Measurements from ENCODE around the gene UCK1.

UCK1 gene

DNA sequence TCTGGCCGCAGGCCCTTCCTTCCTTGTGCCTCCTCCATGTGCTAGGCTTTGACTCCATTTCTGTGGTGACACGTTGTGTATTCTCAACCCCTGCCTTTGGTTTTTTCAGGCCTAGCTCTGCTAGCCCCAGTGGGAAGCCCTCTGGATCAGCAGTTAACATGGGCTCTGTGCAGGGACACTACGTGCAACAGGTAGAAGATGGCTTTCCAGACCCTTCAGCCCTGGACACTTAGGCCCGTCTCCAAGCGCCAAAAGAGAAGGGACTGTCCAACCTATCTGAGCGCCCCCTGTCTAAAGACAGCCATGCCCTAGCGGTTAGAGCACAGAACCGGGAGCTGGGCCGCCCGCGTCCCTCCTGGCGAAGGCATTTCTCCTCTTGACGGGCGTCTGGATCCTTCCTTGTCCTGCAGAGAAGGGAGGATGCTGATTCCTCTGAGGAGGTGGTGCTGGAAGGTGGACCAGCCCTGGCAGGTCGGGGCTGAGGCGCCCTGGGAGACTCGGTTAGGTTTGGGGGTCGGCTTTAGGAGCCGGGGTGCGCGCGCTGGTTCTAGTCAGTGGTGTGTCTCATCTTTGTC, 36.7 kb downstream of the UCK1 start:
- no peak for DNase-seq

DNA sequence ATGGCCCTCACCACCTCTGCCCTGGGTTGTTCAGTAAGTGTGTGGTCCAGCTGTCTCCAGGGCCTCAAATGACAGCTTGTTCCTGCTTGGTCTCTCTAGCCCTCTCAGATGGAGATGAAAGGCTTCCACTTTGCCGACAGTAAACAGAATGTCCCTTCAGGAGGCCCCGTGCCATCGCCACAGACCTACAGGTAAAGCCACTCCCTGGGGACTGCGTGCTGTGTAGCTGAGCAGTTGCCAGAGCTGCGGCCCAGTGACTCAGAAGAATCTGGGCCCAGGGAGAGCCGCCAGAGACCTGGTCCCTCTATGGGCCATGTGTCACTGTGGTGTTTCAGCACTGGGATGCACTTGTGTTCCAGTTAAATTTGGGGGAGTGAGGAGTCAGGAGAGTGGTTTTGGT, 39.0 kb downstream of the UCK1 start:
- DNase-seq: no peak

DNA sequence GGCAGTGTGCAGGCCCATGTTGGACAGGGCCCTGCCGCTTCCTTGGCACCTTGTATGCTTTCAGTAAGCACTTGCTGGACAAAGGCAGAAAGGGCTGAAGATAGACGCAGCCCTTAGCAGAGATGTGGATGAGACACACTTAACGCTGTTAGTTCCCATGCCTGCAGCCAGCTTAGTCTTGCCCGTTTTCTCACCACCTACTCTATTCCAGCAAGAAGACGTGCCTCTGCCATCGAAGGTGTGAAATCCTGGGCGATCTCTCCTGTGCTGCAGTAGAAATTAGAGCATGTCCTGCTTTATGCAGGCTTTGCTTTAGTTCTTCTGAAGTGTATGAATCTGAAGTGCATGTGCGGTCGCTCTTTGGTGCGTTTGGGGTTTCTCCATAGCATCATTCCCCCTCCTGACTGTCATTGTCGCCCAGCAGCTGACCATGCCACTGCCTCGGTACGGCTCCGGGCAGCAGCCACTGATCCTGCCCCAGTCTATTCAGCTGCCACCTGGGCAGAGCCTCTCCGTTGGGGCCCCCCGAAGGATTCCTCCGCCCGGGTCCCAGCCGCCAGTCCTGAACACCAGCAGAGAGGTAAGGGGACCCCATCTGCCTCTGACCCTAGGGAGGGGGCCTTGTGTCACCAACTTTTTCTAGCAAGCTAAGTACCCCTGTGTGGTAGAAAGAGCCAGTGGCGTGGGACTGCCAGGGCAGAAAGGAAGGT, 39.9 kb downstream of the UCK1 start:
- DNase-seq: no peak

DNA sequence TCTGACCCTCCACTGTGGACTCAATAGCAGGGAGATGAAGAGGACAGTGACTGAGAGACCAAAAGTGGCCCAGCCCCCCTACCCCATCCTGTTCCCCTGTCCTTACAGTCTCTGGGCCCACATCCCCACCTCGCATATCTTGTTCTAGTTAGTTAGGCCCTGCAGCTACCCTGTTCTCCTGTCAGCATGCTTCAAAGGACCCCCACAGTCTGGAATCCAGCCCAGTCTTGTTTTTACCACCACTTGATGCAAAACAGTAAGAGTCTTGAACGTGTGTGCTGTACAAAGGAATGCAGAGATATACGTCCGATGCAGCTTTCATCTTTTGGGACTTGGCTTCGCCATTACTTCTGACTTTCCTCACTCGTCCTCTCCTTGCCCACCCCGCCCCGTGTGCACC, 40.5 kb downstream of the UCK1 start:
- DNase-seq: no peak

DNA sequence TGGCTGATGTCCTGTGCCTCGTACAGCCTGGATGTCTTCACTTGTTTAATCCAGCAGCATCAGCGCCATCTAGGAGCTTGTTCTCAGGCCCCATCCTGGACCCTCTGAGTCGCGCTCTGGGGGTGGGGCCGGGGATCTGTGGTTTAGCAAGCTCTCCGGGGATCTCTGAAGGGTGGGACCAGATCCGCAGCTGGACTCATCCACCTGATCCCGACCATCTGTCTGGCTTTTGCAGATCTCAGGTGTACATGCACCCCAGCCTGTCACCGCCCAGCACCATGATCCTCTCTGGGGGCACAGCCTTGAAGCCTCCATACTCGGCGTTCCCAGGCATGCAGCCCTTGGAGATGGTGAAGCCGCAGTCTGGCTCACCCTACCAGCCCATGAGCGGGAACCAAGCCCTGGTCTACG, 43.4 kb downstream of the UCK1 start:
- DNase-seq: no peak

DNA sequence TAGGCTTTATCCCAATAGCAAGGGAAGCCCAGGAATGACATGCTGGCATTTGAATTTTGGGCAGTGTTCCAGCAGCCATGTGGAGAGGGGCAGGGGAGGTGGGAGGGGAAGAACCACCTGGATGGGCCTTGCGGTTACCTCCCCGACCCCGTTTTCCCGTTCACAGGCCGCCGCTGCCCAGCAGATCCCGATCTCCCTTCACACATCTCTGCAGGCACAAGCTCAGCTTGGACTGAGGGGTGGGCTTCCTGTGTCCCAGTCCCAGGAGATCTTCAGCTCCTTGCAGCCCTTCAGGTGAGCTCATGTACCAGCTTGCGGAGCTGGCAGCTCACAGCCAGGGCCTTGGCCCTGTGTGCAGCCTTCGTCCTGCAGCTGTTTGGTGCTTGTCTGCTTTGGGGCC, 44.1 kb downstream of the UCK1 start:
- no peak for DNase-seq

DNA sequence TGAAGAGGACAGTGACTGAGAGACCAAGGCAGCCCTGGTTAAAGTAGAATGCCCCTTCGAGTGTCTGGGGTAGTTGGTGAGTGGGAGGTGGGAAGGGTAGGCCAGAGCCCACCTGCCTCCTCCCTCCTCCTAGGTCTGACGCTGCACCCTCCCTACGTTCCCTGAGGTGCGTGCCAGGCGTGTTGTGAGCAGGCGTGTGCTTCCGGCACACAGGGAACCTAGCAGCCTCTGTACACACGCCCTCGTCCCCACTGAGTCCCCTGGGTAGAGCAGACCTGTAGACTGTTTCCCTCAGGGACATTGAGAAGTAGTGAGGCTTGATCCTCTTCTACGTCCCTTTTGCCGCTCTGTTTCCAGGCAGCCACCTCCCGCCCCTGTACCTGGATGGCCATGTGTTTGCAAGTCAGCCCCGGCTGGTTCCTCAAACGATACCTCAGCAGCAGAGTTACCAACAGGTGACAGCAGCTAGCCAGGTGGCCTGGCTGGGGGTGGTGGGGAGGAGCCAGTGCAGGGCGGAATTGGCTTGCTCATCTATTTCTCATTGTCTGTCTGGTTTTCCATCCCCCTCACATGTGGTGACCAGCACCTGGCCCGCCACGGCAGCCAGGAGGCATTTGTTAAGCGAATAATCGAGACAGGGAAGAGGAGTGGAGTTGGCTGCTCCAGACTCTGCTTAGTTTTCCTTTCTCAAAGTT, 45.2 kb downstream of the UCK1 start:
- no peak for DNase-seq

DNA sequence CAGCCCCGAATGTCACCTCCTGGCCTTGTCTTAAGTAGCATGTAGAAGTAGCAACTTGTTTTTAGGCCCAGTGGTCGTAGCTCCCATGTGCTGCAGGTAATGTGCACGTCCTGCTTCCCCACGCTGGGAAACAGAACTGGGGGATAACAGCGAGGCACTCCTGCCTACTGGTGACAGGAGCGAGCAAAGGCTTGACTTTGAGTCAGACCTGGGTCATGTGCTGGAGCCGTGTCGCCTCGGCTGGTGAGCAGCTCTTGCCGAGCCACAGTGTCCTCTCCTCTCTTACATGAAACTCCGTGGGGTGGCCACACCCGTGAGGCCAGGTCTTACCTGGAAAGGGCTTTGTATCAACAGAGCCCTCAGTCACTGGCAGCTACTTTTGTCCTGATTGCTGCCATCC, 45.9 kb downstream of the UCK1 start:
- no peak for DNase-seq

DNA sequence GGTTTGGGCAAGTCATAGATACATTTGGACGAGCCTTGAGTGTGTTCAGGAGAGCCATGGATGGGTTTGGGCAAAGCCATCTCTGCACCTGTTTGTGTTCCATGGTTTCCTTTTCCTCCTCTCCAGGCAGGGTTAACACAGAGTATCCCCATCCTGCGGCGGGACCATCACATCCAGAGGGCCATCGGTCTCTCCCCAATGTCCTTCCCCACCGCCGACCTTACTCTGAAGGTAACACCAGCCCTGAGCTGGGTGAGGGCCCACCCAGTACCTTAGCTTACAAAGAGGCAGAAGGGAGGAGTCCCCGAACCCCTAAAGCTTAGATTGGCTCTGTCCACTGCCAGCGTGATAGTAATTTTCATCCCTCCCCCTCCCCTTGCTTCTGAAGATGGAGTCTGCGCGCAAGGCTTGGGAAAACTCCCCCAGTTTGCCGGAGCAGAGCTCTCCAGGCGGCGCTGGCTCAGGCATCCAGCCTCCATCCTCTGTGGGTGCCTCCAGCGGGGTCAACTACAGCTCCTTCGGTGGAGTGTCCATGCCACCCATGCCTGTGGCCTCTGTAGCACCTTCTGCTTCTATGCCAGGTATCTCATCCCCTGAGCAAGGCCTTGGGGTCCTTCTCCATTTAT, 46.4 kb downstream of the UCK1 start:
- DNase-seq: no peak

DNA sequence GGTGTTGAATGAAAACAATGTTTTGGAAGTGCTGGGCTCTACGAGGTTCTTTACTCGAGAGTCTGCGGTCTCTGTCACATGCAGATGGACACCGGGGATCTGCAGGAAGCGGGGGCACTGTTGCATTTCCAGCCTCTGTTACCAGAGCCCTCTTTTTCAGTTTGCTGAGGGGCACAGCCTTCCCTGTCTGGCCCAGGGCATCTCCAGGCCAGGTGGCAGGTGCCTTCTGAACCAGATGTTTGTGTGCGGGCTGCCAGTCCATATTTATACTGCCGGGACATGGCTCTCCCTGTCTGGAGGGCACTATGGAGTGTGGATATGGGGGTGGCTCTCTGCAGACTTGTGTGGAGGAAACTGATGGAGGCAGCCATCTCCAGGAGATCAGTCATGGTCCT, 47.0 kb downstream of the UCK1 start:
- DNase-seq: no peak

DNA sequence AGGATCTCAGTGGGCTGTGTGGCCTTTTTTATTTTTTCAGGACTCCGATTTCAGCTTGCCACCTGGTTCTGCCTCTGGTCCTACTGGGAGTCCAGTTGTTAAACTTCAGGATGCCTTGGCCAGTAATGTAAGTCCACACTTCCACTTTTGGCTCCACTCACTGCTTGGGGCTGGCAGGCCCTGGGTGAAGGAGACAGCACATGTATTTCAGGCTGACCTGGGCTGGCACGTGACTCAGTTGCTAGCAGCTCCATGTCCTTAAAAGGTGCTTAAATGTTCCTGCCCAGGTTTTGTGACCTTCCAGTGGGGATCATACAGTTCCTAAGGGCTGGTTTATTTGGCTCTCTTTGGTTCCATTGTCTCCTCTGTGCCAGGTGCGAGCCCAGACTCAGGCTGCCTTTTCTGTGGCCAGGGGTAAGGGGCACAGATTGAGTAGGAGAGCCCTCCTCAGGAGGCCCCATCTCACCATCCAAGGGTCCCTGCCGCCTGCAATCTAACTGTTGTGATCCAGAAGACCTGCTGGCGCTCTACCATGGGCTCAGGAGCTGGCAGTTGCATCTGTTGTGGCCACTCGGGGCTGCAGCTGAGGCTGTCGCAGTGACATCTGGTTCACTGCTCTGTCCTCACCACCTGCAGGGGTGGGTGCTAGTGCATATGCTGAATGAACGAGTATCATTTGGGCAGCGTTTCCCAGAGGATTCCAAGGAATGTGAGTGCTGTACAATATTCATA, 47.6 kb downstream of the UCK1 start:
- no peak for DNase-seq

DNA sequence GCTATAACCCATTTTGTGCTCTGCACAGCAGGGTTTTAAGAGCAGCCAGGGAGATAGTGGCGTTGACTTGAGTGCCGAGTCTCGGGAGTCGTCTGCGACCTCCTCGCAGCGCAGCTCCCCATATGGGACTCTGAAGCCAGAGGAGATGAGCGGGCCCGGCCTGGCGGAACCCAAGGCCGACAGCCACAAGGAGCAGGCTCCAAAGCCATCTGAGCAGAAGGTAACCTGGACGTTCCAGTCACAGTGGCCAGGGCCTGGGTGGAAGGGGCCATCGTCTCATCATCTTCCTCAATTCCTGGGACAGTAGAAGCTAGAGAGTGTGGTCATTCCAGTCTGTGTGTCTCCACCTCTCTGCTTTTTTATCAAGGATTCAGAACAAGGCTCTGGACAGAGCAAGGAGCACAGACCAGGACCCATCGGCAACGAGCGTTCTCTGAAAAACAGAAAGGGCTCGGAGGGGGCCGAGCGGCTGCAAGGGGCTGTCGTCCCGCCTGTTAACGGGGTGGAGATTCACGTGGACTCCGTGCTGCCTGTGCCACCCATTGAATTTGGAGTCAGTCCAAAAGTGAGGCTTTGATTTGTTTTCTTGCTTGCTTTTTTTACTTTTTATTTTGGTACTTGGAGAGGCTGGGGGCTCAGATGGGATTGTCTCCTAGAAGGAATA, 48.6 kb downstream of the UCK1 start:
- DNase-seq: no peak

DNA sequence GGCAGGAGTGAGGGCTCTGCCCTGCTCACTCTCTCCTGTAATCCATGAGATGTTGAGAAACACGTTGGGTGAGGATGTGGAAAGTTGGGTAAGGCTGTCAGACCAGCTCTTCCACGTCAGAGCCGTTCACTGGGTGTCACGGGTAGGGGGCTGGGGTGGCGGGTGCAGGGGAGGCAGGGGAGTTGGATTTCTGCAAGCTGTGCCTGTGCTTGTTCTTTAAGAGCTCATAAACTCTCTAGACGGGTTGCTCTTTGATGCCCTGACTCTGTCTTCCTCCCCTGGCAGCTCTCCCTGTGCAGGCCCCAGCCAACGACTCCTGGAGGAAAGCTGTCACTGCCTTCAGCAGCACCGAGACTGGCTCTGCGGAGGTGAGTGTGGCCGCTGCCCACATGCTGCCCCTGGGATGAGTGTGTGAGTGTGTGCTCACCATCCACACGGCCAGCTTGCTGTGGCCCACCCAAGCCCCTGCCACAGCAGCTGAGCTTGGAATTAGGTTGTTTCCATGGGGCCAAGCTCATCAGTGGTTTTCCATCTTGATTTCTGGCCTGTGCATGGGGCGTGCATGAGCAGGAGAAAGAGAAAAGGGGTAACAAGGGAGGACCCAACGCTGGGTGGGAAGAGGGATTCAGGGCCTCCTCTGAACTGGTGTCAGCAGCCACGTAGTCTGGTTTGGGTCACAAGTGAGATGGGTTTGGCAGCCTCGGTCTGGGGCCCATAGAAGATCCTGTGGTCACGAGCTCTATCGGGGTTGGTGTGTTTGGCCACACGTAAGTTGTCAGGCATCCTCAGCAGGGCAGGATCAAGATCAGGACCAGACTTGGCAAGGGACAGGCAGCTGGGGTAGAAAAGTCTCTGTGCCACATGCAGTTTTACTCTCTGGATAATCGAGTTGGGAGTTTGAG, 49.4 kb downstream of the UCK1 start:
- DNase-seq: no peak

DNA sequence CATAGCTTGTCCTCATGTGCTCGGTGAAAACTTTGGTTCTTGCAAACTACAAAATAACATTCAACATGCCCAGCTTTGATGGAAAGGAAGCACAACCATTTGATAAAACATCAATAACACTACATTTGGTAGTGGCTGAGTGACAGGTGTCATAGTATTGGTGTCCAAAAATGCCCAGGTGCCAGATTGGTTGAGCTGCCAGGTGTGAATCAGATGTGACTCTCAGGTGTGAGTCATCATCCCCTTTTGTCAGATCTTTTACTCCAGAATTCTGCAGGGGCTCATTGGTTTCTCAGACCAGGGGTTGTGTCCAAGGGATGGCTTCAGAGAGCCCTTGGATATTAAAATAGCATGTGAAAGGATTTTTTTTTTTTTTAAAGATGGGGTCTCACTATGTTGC, 50.8 kb downstream of the UCK1 start:
- DNase-seq: no peak

DNA sequence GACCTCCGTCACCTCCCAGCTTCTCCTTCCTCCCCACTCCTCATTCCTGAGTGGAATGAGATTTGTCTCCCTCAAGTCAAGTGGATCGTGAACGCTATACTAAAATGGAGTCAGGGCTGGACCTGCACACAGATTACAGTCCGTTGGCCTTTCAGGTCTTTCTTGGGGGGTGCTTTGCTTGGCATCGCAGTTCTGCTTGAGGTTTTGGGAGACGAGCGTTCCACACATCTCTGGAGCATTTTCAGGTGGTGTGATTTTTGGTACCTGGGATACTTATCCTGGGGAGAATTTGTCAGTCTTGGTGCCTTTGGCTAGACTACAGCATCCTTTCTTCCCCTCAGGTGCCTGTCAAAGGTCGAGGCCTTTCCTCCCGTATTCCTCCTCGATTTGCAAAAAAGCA, 52.2 kb downstream of the UCK1 start:
- no peak for DNase-seq

DNA sequence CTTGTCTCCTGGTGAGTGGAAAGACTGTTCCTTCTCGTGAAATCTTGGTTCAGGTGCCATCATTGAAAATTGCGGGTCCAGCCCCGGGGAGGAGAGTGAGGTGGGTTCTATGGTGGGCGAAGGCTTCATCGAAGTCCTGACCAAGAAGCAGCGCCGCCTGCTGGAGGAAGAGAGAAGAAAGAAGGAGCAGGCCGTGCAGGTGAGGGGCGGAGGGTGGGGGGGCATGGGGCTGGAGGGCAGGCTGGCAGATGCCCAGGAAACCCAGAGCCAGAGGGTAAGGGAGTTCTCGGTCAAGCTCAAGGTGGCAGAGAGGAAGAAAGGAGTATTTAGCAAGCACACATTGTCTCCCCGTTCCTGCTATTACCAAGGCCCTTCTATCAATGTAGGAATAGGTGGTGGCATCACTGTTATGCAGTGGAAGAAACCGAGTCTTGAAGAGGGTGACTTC, 52.6 kb downstream of the UCK1 start:
- DNase-seq: peak; percentile 31

DNA sequence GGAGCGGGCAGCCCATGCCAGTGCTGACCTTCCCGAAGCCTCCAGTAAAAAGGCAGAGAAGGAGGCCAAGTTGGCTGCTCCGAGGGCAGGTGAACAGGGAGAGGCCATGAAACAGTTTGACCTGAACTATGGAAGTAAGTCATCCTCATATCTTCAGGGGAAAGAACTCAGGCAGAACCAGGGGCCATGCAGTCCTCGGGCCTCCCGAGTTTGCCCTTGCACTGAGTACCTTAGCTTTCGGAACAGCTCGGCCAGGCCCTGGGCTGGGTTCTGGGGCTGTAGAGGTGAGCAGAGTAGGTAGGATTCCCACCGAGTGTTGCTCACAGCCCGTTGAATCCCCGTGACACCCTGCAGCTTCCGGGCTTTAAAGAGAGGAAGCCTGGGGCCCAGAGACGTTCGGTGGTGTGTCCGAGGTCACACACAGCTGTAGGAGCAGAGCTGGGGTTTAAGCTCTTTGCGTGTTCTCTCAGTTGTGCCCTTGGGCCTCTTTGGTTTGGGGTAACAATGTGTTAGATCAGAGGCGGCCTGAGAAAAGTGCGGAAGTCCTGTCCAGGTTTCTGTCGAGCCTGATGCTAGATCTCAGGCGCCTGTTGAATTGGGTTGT, 53.1 kb downstream of the UCK1 start:
- DNase-seq: no peak

DNA sequence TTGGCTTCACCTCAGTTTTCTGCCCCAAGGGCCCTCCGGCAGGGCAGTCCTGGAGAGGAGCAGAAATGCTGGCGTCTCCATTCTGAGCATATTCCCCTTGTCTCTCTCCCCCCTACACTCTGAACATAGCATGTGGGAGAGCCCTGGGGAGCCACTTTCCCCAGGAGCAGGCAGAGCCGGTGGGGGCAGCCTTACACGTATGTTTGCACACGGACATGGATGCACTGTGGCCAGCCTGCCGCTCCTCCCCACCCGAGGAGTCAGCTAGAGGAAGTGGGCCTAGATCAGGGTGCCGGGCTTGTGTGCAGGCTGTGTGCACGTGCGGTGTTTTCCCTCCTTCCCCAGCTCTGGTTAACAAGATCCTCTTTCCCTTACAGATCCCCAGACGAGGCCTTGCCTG, 53.7 kb downstream of the UCK1 start:
- DNase-seq: no peak

DNA sequence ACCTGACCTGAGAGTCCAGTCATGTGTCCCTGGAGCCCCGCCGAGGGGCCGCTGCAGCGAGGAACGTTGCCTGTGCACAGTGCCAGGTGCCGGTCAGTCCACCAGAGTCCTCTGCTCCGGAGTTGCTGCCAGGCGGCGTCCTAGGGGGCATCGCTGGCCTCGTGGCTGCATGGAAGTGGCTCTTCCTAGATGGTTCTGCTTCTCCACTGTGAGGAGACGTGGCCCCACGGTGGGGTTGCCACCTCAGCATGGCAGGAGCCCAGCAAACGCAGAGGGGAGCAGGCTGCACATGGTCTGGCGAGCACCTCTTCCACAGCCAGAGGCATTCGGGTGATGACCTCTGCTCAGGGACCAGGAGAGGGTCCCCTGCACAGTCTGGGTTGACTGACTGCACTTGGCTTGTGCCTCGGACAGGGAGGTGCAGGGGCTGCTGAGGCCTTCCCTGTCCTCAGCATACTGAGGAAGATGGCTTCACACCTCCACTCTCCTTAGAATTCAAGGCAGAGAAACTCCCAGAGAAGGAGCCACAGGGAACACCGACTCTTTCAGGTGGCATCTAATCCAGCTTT, 54.2 kb downstream of the UCK1 start:
- DNase-seq: no peak

DNA sequence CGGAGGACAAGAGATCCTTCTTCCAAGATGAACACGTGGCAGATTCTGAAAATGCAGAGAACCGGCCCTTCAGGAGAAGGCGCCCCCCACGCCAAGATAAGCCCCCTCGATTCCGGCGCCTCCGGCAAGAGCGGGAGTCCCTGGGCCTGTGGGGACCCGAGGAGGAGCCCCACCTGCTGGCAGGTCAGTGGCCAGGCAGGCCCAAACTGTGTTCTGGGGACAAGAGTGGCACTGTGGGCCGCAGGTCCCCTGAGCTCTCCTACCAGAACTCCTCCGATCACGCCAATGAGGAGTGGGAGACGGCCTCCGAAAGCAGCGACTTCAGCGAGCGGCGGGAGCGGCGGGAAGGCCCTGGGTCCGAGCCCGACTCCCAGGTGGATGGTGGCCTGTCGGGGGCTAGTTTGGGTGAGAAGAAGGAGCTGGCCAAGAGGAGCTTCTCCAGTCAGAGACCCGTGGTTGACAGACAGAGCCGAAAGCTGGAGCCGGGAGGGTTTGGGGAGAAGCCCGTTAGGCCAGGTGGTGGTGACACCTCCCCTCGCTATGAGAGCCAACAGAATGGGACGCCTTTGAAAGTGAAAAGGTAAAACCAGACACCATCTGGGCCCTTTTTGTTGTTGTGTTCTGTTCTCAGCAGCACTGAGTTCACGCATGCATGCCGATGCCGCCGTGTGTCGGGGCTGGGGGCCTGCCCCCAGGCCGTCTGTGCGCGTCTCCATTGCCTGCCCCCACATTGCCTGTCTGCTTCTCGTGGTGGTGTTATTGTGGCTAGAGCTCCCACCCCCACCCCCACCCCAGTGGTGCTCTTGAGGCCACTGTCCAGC, 54.9 kb downstream of the UCK1 start:
- DNase-seq: no peak
